ENCODE measurements around the gene PPP1R1A. TPM values are rescaled to one million over a fixed set of nuclear protein-coding genes. Genes with fewer than 3 reads are reported as not detected.

PPP1R1A gene
- total and polyA plus RNA-seq, 2 experiments from 2014 or later, result 14.0 to 43.2 TPM

DNA sequence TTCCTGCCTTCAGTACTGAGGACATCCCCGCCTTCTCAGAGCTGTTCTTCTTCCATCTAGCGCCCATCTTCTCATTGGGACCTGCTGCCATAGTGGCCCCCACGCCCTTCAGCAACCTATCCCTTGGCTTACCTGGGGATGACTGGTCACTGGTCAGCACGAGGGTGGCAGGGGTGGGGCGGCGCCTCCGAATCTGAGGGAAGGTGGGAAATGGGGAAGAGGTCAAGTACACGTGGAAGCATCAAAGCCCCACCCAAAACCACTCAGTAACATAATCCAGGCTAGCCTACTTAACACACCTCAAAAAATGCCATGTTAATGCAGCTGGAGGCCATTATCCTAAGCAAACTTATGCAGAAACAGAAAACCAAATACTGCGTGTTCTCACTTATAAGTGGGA lies 4.3 kb downstream of the PPP1R1A start:
- Histone ChIP-seq H2AFZ (no peak overlapping the region), H3K79me2 (no peaks in the 10 kb centered on the region), H3K36me3 (replicated peaks; ENCODE audit: insufficient read depth, low read depth) (no peaks in the 10 kb centered on the region), H3K4me1 (ENCODE audit: insufficient read depth) (no peaks in the 10 kb centered on the region), H3K9me2 (replicated peaks; ENCODE audit: insufficient read depth) (no peaks in the 10 kb centered on the region), H3K9me3 (ENCODE audit: low read depth) (no peaks in the 10 kb centered on the region), H3K27ac (no peak overlapping the region), H3K27me3 (peaks cover 14% of the 10 kb centered on the region), H3K4me3 (no peak overlapping the region), H4K20me1 (ENCODE audit: insufficient read depth, poor library complexity, severe bottlenecking) (no peaks in the 10 kb centered on the region), H3K4me2 (no peak overlapping the region)
- no peak for DNase-seq (ENCODE audit: low spot score)
- WGBS (ENCODE audit: low lambda C conversion rate, missing lambda C conversion rate), result 77% methylated on average over 9 of the region's 9 CpGs
- no peak for TF ChIP-seq EZH2phosphoT487 (IDR thresholded peaks at IDR 0.05; ENCODE audit: low read depth, severe bottlenecking, unreplicated experiment)
- no peak for TF ChIP-seq CTCF (IDR thresholded peaks at IDR 0.05; ENCODE audit: poor library complexity)
- no peak for TF ChIP-seq EZH2 (IDR thresholded peaks at IDR 0.05; ENCODE audit: borderline replicate concordance)

DNA sequence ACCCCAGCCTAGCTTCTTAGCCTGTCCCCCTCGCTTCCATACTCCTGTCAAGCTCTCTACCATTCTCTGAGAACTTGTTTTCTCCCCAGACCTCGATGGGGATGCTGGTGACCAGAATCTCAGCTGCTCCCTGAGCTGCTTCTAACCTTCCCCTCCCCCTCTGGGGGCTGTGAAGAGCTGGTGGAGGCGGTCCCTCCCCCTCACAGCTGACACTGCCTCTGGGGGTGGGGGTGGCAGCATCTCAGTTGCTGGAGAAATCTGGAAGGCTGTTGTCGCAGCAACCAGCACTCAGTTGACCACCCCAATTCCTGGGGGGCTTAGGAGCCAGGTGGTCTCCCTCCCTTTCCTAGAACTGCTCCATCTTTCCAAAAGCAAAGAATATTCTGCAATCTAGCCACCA lies 4.7 kb downstream of the PPP1R1A start:
- 68% methylated on average over 4 of the region's 4 CpGs for WGBS (ENCODE audit: low lambda C conversion rate, missing lambda C conversion rate)
- H4K20me1 ChIP-seq (ENCODE audit: insufficient read depth, poor library complexity, severe bottlenecking), result no peaks in the 10 kb centered on the region
- H2AFZ ChIP-seq, result no peak overlapping the region
- no peaks in the 10 kb centered on the region for H3K9me2 ChIP-seq (replicated peaks; ENCODE audit: insufficient read depth)
- no peaks in the 10 kb centered on the region for H3K9me3 ChIP-seq (ENCODE audit: low read depth)
- no peak overlapping the region for H3K27ac ChIP-seq
- H3K79me2 ChIP-seq, result no peaks in the 10 kb centered on the region
- no peak for TF ChIP-seq CTCF (IDR thresholded peaks at IDR 0.05; ENCODE audit: poor library complexity)
- no peak for TF ChIP-seq EZH2phosphoT487 (IDR thresholded peaks at IDR 0.05; ENCODE audit: low read depth, severe bottlenecking, unreplicated experiment)
- no peak for TF ChIP-seq EZH2 (IDR thresholded peaks at IDR 0.05; ENCODE audit: borderline replicate concordance)
- DNase-seq (ENCODE audit: low spot score), result no peak
- no peaks in the 10 kb centered on the region for H3K36me3 ChIP-seq (replicated peaks; ENCODE audit: insufficient read depth, low read depth)
- H3K27me3 ChIP-seq, result peaks cover 9% of the 10 kb centered on the region
- H3K4me1 ChIP-seq (ENCODE audit: insufficient read depth), result no peaks in the 10 kb centered on the region
- H3K4me2 ChIP-seq, result no peak overlapping the region
- H3K4me3 ChIP-seq, result no peak overlapping the region

GRCh38 chr12:54581412-54581811 lies 7.0 kb downstream of the PPP1R1A start:
- Histone ChIP-seq H3K4me3 (no peak overlapping the region), H3K4me1 (ENCODE audit: insufficient read depth) (no peaks in the 10 kb centered on the region), H2AFZ (no peak overlapping the region), H3K27ac (no peak overlapping the region), H3K79me2 (no peaks in the 10 kb centered on the region), H4K20me1 (ENCODE audit: insufficient read depth, poor library complexity, severe bottlenecking) (no peaks in the 10 kb centered on the region), H3K36me3 (replicated peaks; ENCODE audit: insufficient read depth, low read depth) (no peaks in the 10 kb centered on the region), H3K9me3 (ENCODE audit: low read depth) (no peaks in the 10 kb centered on the region), H3K27me3 (peaks cover 10% of the 10 kb centered on the region), H3K4me2 (no peak overlapping the region), H3K9me2 (replicated peaks; ENCODE audit: insufficient read depth) (no peaks in the 10 kb centered on the region)
- no peak for DNase-seq (ENCODE audit: low spot score)
- 86% methylated on average over 6 of the region's 6 CpGs for WGBS (ENCODE audit: low lambda C conversion rate, missing lambda C conversion rate)
- no peak for TF ChIP-seq EZH2phosphoT487 (IDR thresholded peaks at IDR 0.05; ENCODE audit: low read depth, severe bottlenecking, unreplicated experiment)
- no peak for TF ChIP-seq EZH2 (IDR thresholded peaks at IDR 0.05; ENCODE audit: borderline replicate concordance)
- no peak for TF ChIP-seq CTCF (IDR thresholded peaks at IDR 0.05; ENCODE audit: poor library complexity)

Data from hepatocyte (in vitro differentiated cells).